ENCODE measurements around the gene LGI4.
"Not testable (repeated sequence)": the region's sequence is repeated elsewhere in the genome, so short reads cannot be mapped to it uniquely, and the experiment has no call there.

LGI4 gene

GRCh38 chr19:35136231-35136630 is 1.4 kb upstream of the LGI4 start:
- Histone ChIP-seq H3K4me1 (ENCODE audit: control insufficient read depth, insufficient read depth, low read length) (peaks cover 15% of the 10 kb centered on the region), H3K36me3 (ENCODE audit: control insufficient read depth, insufficient read depth, low read length) (no peaks in the 10 kb centered on the region), H3K9me3 (ENCODE audit: control insufficient read depth, insufficient read depth, low read length) (no peaks in the 10 kb centered on the region), H3K4me3 (ENCODE audit: low read depth, low read length) (no peak overlapping the region), H3K27me3 (ENCODE audit: control insufficient read depth, insufficient read depth, low read length) (peaks cover 2% of the 10 kb centered on the region), H3K9ac (ENCODE audit: low read depth, low read length) (no peak overlapping the region)

- H3K36me3 ChIP-seq (ENCODE audit: control insufficient read depth, insufficient read depth, low read length), result no peaks in the 10 kb centered on the region
- H3K9me3 ChIP-seq (ENCODE audit: control insufficient read depth, insufficient read depth, low read length), result no peaks in the 10 kb centered on the region
- no peak overlapping the region for H3K9ac ChIP-seq (ENCODE audit: low read depth, low read length)
- peaks cover 10% of the 10 kb centered on the region for H3K4me1 ChIP-seq (ENCODE audit: control insufficient read depth, insufficient read depth, low read length)
- H3K4me3 ChIP-seq (ENCODE audit: low read depth, low read length), result peak overlapping the region; percentile 26
- peaks cover under 1% of the 10 kb centered on the region for H3K27me3 ChIP-seq (ENCODE audit: control insufficient read depth, insufficient read depth, low read length)
These were observed 590 bp upstream of the LGI4 start for GRCh38 chr19:35135389-35135909.

GRCh38 chr19:35133826-35134225 is 1.0 kb downstream of the LGI4 start:
- Histone ChIP-seq H3K36me3 (ENCODE audit: control insufficient read depth, insufficient read depth, low read length) (no peaks in the 10 kb centered on the region), H3K27me3 (ENCODE audit: control insufficient read depth, insufficient read depth, low read length) (no peaks in the 10 kb centered on the region), H3K9ac (ENCODE audit: low read depth, low read length) (no peak overlapping the region), H3K9me3 (ENCODE audit: control insufficient read depth, insufficient read depth, low read length) (no peaks in the 10 kb centered on the region), H3K4me1 (ENCODE audit: control insufficient read depth, insufficient read depth, low read length) (peaks cover 8% of the 10 kb centered on the region), H3K4me3 (ENCODE audit: low read depth, low read length) (no peak overlapping the region)

- Histone ChIP-seq H3K9ac (ENCODE audit: low read depth, low read length) (no peak overlapping the region), H3K4me1 (ENCODE audit: control insufficient read depth, insufficient read depth, low read length) (peaks cover 7% of the 10 kb centered on the region), H3K4me3 (ENCODE audit: low read depth, low read length) (no peak overlapping the region), H3K27me3 (ENCODE audit: control insufficient read depth, insufficient read depth, low read length) (no peaks in the 10 kb centered on the region), H3K36me3 (ENCODE audit: control insufficient read depth, insufficient read depth, low read length) (no peaks in the 10 kb centered on the region), H3K9me3 (ENCODE audit: control insufficient read depth, insufficient read depth, low read length) (no peaks in the 10 kb centered on the region)
These were observed 2.6 kb downstream of the LGI4 start for GRCh38 chr19:35132254-35132653.

- no peaks in the 10 kb centered on the region for H3K36me3 ChIP-seq (ENCODE audit: control insufficient read depth, insufficient read depth, low read length)
- H3K9me3 ChIP-seq (ENCODE audit: control insufficient read depth, insufficient read depth, low read length), result no peaks in the 10 kb centered on the region
- no peak overlapping the region for H3K9ac ChIP-seq (ENCODE audit: low read depth, low read length)
- no peaks in the 10 kb centered on the region for H3K27me3 ChIP-seq (ENCODE audit: control insufficient read depth, insufficient read depth, low read length)
- no peak overlapping the region for H3K4me3 ChIP-seq (ENCODE audit: low read depth, low read length)
- H3K4me1 ChIP-seq (ENCODE audit: control insufficient read depth, insufficient read depth, low read length), result peaks cover 7% of the 10 kb centered on the region
These were observed 3.8 kb downstream of the LGI4 start for GRCh38 chr19:35130761-35131720.

- not testable (repeated sequence) for H3K9ac ChIP-seq (ENCODE audit: low read depth, low read length)
These were observed 5.1 kb downstream of the LGI4 start for GRCh38 chr19:35129724-35130274.

GRCh38 chr19:35128398-35129057 is 6.3 kb downstream of the LGI4 start:
- no peak overlapping the region for H3K4me3 ChIP-seq (ENCODE audit: low read depth, low read length)
- no peaks in the 10 kb centered on the region for H3K36me3 ChIP-seq (ENCODE audit: control insufficient read depth, insufficient read depth, low read length)
- no peaks in the 10 kb centered on the region for H3K9me3 ChIP-seq (ENCODE audit: control insufficient read depth, insufficient read depth, low read length)
- H3K4me1 ChIP-seq (ENCODE audit: control insufficient read depth, insufficient read depth, low read length), result no peaks in the 10 kb centered on the region
- no peaks in the 10 kb centered on the region for H3K27me3 ChIP-seq (ENCODE audit: control insufficient read depth, insufficient read depth, low read length)
- H3K9ac ChIP-seq (ENCODE audit: low read depth, low read length), result no peak overlapping the region

More at GRCh38 chr19:35129724-35130274, 5.1 kb downstream of the LGI4 start:
- H3K4me3 ChIP-seq (ENCODE audit: low read depth, low read length); H3K36me3 ChIP-seq (ENCODE audit: control insufficient read depth, insufficient read depth, low read length); H3K9me3 ChIP-seq (ENCODE audit: control insufficient read depth, insufficient read depth, low read length); H3K4me1 ChIP-seq (ENCODE audit: control insufficient read depth, insufficient read depth, low read length); H3K27me3 ChIP-seq (ENCODE audit: control insufficient read depth, insufficient read depth, low read length): not testable (repeated sequence)

GRCh38 chr19:35127871-35128270 is 7.0 kb downstream of the LGI4 start:
- Histone ChIP-seq H3K4me3 (ENCODE audit: low read depth, low read length) (no peak overlapping the region), H3K36me3 (ENCODE audit: control insufficient read depth, insufficient read depth, low read length) (no peaks in the 10 kb centered on the region), H3K27me3 (ENCODE audit: control insufficient read depth, insufficient read depth, low read length) (no peaks in the 10 kb centered on the region), H3K4me1 (ENCODE audit: control insufficient read depth, insufficient read depth, low read length) (peaks cover 6% of the 10 kb centered on the region), H3K9me3 (ENCODE audit: control insufficient read depth, insufficient read depth, low read length) (no peaks in the 10 kb centered on the region), H3K9ac (ENCODE audit: low read depth, low read length) (no peak overlapping the region)

GRCh38 chr19:35126624-35126959 is 8.3 kb downstream of the LGI4 start:
- Histone ChIP-seq H3K27me3 (ENCODE audit: control insufficient read depth, insufficient read depth, low read length) (no peaks in the 10 kb centered on the region), H3K36me3 (ENCODE audit: control insufficient read depth, insufficient read depth, low read length) (no peaks in the 10 kb centered on the region), H3K4me3 (ENCODE audit: low read depth, low read length) (no peak overlapping the region), H3K9me3 (ENCODE audit: control insufficient read depth, insufficient read depth, low read length) (no peaks in the 10 kb centered on the region), H3K4me1 (ENCODE audit: control insufficient read depth, insufficient read depth, low read length) (peaks cover 6% of the 10 kb centered on the region), H3K9ac (ENCODE audit: low read depth, low read length) (no peak overlapping the region)

GRCh38 chr19:35125749-35126623 is 8.9 kb downstream of the LGI4 start:
- H3K9me3 ChIP-seq (ENCODE audit: control insufficient read depth, insufficient read depth, low read length), result no peaks in the 10 kb centered on the region
- H3K4me1 ChIP-seq (ENCODE audit: control insufficient read depth, insufficient read depth, low read length), result peaks cover 6% of the 10 kb centered on the region
- no peaks in the 10 kb centered on the region for H3K27me3 ChIP-seq (ENCODE audit: control insufficient read depth, insufficient read depth, low read length)
- no peak overlapping the region for H3K9ac ChIP-seq (ENCODE audit: low read depth, low read length)
- no peak overlapping the region for H3K4me3 ChIP-seq (ENCODE audit: low read depth, low read length)
- H3K36me3 ChIP-seq (ENCODE audit: control insufficient read depth, insufficient read depth, low read length), result no peaks in the 10 kb centered on the region

- no peaks in the 10 kb centered on the region for H3K36me3 ChIP-seq (ENCODE audit: control insufficient read depth, insufficient read depth, low read length)
- H3K27me3 ChIP-seq (ENCODE audit: control insufficient read depth, insufficient read depth, low read length), result no peaks in the 10 kb centered on the region
- no peak overlapping the region for H3K4me3 ChIP-seq (ENCODE audit: low read depth, low read length)
- H3K4me1 ChIP-seq (ENCODE audit: control insufficient read depth, insufficient read depth, low read length), result peaks cover 6% of the 10 kb centered on the region
- H3K9me3 ChIP-seq (ENCODE audit: control insufficient read depth, insufficient read depth, low read length), result no peaks in the 10 kb centered on the region
- no peak overlapping the region for H3K9ac ChIP-seq (ENCODE audit: low read depth, low read length)
These were observed 9.6 kb downstream of the LGI4 start for GRCh38 chr19:35125270-35125717.

Measured in iPS-15b (cell line).